ENCODE data around the gene MKLN1. TPM values are rescaled to one million over a fixed set of nuclear protein-coding genes. Genes with fewer than 3 reads are reported as not detected.

The MKLN1 gene
- total RNA-seq, 2 experiments from 2014 or later: 38.5 TPM

GRCh38 chr7:131355917-131356777 is 28.5 kb downstream of the MKLN1 start:
- H3K4me1 Mint-ChIP-seq (ENCODE audit: low read depth): peaks cover 66% of the 10 kb centered on the region
- POLR2A ChIA-PET: no interaction called here

GRCh38 chr7:131357282-131357880 is 29.7 kb downstream of the MKLN1 start:
- CTCF ChIA-PET: interaction anchor here (1.6 kb wide), 1 partner anchor 10 kb away, joined by 4 read pairs; no protein-coding TSS in a partner anchor
- ATAC-seq (no peak), DNase-seq (no peak)
- Mint-ChIP-seq H3K27ac (no peak overlapping the region), H3K36me3 (ENCODE audit: low read depth) (no peaks in the 10 kb centered on the region), H3K4me1 (ENCODE audit: low read depth) (peaks cover 77% of the 10 kb centered on the region), H3K27me3 (no peaks in the 10 kb centered on the region), H3K4me3 (no peak overlapping the region), H3K9me3 (no peaks in the 10 kb centered on the region)
- intact Hi-C loops (cut with micrococcal nuclease): no loop called here
- TF ChIP-seq CTCF (IDR thresholded peaks at IDR 0.05): no peak
- POLR2A ChIA-PET: no interaction called here

More at GRCh38 chr7:131355917-131356777, 28.5 kb downstream of the MKLN1 start:
- Mint-ChIP-seq H3K27me3 (no peaks in the 10 kb centered on the region), H3K9me3 (peaks cover 1% of the 10 kb centered on the region), H3K36me3 (ENCODE audit: low read depth) (peaks cover 3% of the 10 kb centered on the region), H3K4me3 (no peak overlapping the region), H3K27ac (no peak overlapping the region)
- CTCF ChIA-PET: interaction anchor here (1.6 kb wide), 1 partner anchor 9 kb away, joined by 4 read pairs; no protein-coding TSS in a partner anchor
- DNase-seq: no peak
- intact Hi-C loops (cut with micrococcal nuclease): no loop called here
- ATAC-seq: no peak
- no peak for TF ChIP-seq CTCF (IDR thresholded peaks at IDR 0.05)

- CTCF ChIA-PET: interaction anchor here (1.3 kb wide), 1 partner anchor 12 kb away, joined by 5 read pairs; no protein-coding TSS in a partner anchor
- Mint-ChIP-seq H3K4me3 (no peak overlapping the region), H3K27ac (no peak overlapping the region), H3K9me3 (no peaks in the 10 kb centered on the region), H3K27me3 (no peaks in the 10 kb centered on the region), H3K36me3 (ENCODE audit: low read depth) (no peaks in the 10 kb centered on the region), H3K4me1 (ENCODE audit: low read depth) (peaks cover 79% of the 10 kb centered on the region)
- DNase-seq (no peak), ATAC-seq (no peak)
- TF ChIP-seq CTCF (IDR thresholded peaks at IDR 0.05): no peak
- POLR2A ChIA-PET: interaction anchor here (0.6 to 1.4 kb wide), 2 partner anchors 12 to 14 kb away, joined by 3 to 5 read pairs; no protein-coding TSS in a partner anchor
- intact Hi-C loops (cut with micrococcal nuclease): no loop called here
Measured at GRCh38 chr7:131358636-131359035, 31.0 kb downstream of the MKLN1 start.

GRCh38 chr7:131359136-131359776 is 31.6 kb downstream of the MKLN1 start:
- Mint-ChIP-seq H3K27ac (no peak overlapping the region), H3K27me3 (no peaks in the 10 kb centered on the region), H3K9me3 (no peaks in the 10 kb centered on the region), H3K36me3 (ENCODE audit: low read depth) (no peaks in the 10 kb centered on the region), H3K4me3 (no peak overlapping the region), H3K4me1 (ENCODE audit: low read depth) (peaks cover 76% of the 10 kb centered on the region)
- DNase-seq (no peak), ATAC-seq (no peak)
- POLR2A ChIA-PET: interaction anchor here (0.6 to 1.4 kb wide), 3 partner anchors 12 to 21 kb away, joined by 3 to 5 read pairs (median 3); no protein-coding TSS in a partner anchor
- no peak for TF ChIP-seq CTCF (IDR thresholded peaks at IDR 0.05)
- intact Hi-C loops (cut with micrococcal nuclease): no loop called here
- CTCF ChIA-PET: interaction anchor here (0.9 to 1.3 kb wide), 2 partner anchors 9 to 13 kb away, joined by 4 to 5 read pairs; no protein-coding TSS in a partner anchor

Data from activated CD8-positive, alpha-beta T cell treated with anti-CD3 and anti-CD28 coated beads for 36 hours (primary cell).